ENCODE data around the gene CHCHD5. TPM values are rescaled to one million over a fixed set of nuclear protein-coding genes. Genes with fewer than 3 reads are reported as not detected.
"Not testable (repeated sequence)": the region's sequence is repeated elsewhere in the genome, so short reads cannot be mapped to it uniquely, and the experiment has no call there.

CHCHD5 gene
- total RNA-seq, 1 donor from 2014 or later, result 30.7 TPM

DNA sequence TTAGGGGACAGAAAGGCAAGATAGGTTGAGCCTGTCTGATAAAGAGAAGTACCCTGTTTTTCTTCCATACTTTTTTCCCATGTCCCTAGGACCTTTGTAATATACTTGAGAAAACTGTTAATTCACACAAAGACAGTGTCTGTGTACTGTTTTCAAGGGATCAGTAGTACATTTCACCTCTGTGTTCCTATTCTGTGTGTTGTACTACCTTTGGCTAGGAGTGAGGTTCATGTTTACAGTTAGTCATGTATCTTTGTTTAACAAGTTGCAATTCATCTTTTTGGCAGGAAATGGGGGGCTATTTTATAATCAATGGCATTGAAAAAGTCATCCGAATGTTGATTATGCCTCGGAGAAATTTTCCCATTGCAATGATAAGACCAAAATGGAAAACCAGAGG lies 35.4 kb upstream of the CHCHD5 start:
- no peak for DNase-seq (ENCODE audit: extremely low spot score in 2 of 2)
- intact Hi-C loops (cut with DNase I), result no loop called here
- Histone ChIP-seq H3K4me1 (peaks cover 3% of the 10 kb centered on the region), H3K27me3 (no peaks in the 10 kb centered on the region), H3K27ac (no peak overlapping the region), H3K9me3 (no peaks in the 10 kb centered on the region), H3K36me3 (peaks cover 0 to 56% of the 10 kb centered on the region in 2 donors), H3K4me3 (no peak overlapping the region)
- TF ChIP-seq POLR2A (IDR thresholded peaks at IDR 0.05) (no peak), POLR2AphosphoS5 (IDR thresholded peaks at IDR 0.05; ENCODE audit: insufficient read depth in 1 of 2, low read depth in 1 of 2) (no peak)
- TF ChIP-seq, protein P1, sequence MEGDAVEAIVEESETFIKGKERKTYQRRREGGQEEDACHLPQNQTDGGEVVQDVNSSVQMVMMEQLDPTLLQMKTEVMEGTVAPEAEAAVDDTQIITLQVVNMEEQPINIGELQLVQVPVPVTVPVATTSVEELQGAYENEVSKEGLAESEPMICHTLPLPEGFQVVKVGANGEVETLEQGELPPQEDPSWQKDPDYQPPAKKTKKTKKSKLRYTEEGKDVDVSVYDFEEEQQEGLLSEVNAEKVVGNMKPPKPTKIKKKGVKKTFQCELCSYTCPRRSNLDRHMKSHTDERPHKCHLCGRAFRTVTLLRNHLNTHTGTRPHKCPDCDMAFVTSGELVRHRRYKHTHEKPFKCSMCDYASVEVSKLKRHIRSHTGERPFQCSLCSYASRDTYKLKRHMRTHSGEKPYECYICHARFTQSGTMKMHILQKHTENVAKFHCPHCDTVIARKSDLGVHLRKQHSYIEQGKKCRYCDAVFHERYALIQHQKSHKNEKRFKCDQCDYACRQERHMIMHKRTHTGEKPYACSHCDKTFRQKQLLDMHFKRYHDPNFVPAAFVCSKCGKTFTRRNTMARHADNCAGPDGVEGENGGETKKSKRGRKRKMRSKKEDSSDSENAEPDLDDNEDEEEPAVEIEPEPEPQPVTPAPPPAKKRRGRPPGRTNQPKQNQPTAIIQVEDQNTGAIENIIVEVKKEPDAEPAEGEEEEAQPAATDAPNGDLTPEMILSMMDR (IDR thresholded peaks at IDR 0.05), result no peak

DNA sequence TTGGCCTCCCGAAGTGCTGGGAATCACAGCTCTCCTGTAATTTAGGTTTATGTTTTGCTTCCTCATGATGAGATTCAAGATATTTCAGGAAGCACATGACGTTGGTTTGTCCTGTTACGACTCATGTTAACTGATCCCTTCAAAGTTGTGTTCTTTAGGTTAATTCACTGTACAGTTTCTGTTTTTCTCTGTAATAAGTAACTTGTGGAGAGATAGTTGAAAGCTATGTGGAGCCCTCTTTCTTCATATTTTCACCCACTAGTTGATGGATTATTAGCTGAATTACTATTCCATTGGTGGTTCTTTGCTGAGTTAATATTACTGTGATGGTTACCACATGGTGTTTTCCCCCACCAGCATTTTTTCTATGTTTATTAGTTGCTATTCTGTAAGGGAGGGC lies 18.3 kb upstream of the CHCHD5 start:
- H3K9me3 ChIP-seq, result no peaks in the 10 kb centered on the region
- no peak for DNase-seq (ENCODE audit: extremely low spot score in 2 of 2)
- no peaks in the 10 kb centered on the region for H3K27me3 ChIP-seq
- H3K4me3 ChIP-seq, result no peak overlapping the region
- no peaks in the 10 kb centered on the region for H3K4me1 ChIP-seq
- TF ChIP-seq POLR2A (IDR thresholded peaks at IDR 0.05), result no peak
- TF ChIP-seq, protein P1 (IDR thresholded peaks at IDR 0.05), result no peak
- TF ChIP-seq POLR2AphosphoS5 (IDR thresholded peaks at IDR 0.05; ENCODE audit: insufficient read depth in 1 of 2, low read depth in 1 of 2), result no peak
- peaks cover 7 to 75% of the 10 kb centered on the region in 2 donors for H3K36me3 ChIP-seq
- intact Hi-C loops (cut with DNase I), result no loop called here
- no peak overlapping the region for H3K27ac ChIP-seq

DNA sequence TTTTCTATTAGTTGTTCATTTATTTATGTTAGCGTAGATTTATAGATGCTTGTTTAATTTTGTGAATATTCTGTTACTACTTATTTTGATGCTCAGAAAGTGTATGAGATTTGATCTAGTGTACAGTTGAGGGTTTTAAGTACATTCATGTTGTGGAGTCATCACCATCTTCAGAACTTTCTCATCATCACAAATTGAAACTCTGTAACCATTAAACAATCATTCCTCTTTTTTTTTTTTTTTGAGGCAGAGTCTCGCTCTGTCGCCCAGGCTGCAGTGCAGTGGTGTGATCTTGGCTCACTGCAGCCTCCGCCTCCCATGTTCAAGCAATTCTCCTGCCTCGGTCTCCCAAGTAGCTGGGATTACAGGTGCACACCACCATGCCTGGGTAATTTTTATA lies 17.9 kb upstream of the CHCHD5 start:
- H3K4me3 ChIP-seq; H3K27me3 ChIP-seq; intact Hi-C loops (cut with DNase I); H3K27ac ChIP-seq; H3K4me1 ChIP-seq; H3K9me3 ChIP-seq; DNase-seq (ENCODE audit: extremely low spot score in 2 of 2): not testable (repeated sequence)
- peaks cover 7 to 74% of the 10 kb centered on the region in 2 donors for H3K36me3 ChIP-seq

- no peaks in the 10 kb centered on the region for H3K9me3 ChIP-seq
- H3K4me3 ChIP-seq, result no peak overlapping the region
- TF ChIP-seq POLR2A (IDR thresholded peaks at IDR 0.05) (no peak), POLR2AphosphoS5 (IDR thresholded peaks at IDR 0.05; ENCODE audit: insufficient read depth in 1 of 2, low read depth in 1 of 2) (no peak)
- TF ChIP-seq, protein P1 (IDR thresholded peaks at IDR 0.05), result no peak
- DNase-seq (ENCODE audit: extremely low spot score in 2 of 2), result no peak
- H3K36me3 ChIP-seq, result peaks cover 7 to 81% of the 10 kb centered on the region in 2 donors
- no peaks in the 10 kb centered on the region for H3K4me1 ChIP-seq
- H3K27me3 ChIP-seq, result no peaks in the 10 kb centered on the region
- H3K27ac ChIP-seq, result no peak overlapping the region
- intact Hi-C loops (cut with DNase I), result no loop called here
Observed at GRCh38 chr2:112572005-112572404, 12.4 kb upstream of the CHCHD5 start.

DNA sequence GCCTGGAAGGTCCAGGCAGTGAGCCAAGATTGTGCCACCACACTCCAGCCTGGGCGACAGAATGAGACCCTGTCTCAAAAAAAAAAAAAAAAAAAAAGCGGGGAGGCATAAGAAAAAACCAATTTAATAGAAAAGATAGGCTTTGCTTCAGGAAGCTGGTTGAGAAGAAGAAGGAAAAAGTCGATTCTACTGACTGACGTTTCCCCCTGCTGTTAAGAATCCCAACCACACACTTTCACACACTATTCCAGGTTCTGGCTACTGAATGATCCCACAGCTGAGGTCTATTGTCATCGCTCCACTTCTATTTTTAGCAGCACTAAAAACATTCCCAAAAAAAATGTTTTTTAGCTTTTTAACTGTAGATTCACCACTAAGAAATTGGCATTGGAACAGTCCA lies 6.7 kb upstream of the CHCHD5 start:
- H3K27me3 ChIP-seq, result no peaks in the 10 kb centered on the region
- DNase-seq (ENCODE audit: extremely low spot score in 2 of 2), result no peak
- TF ChIP-seq POLR2AphosphoS5 (IDR thresholded peaks at IDR 0.05; ENCODE audit: insufficient read depth in 1 of 2, low read depth in 1 of 2) (no peak), POLR2A (IDR thresholded peaks at IDR 0.05) (no peak)
- TF ChIP-seq, protein P1 (IDR thresholded peaks at IDR 0.05), result no peak
- H3K4me3 ChIP-seq, result no peak overlapping the region
- intact Hi-C loops (cut with DNase I), result no loop called here
- peaks cover 2% of the 10 kb centered on the region for H3K4me1 ChIP-seq
- no peak overlapping the region for H3K27ac ChIP-seq
- H3K9me3 ChIP-seq, result no peaks in the 10 kb centered on the region
- peaks cover 0 to 31% of the 10 kb centered on the region in 2 donors for H3K36me3 ChIP-seq

DNA sequence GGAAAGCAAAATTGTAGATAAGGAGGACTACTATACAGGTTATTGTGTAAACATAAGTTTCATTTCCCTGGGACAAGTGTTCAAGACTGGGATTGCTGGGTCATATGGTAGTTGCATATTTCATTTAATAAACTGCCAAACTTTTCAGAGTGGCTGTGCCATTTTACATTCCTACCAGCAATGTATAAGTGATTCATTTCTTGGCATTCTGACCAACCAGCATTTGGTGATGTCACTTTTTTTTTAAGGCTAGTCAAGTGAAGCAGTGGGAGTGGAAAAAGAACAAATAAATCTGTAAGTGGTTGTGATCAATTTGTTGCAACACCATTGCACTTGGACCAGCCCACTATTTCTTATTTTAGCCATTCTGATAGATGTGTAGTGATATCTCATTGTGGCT lies 5.2 kb upstream of the CHCHD5 start:
- intact Hi-C loops (cut with DNase I), result no loop called here
- H3K9me3 ChIP-seq, result no peaks in the 10 kb centered on the region

More for the DNA sequence above, 5.2 kb upstream of the CHCHD5 start:
- Histone ChIP-seq H3K36me3 (peaks cover 0 to 18% of the 10 kb centered on the region in 2 donors), H3K27ac (no peak overlapping the region), H3K27me3 (no peaks in the 10 kb centered on the region), H3K4me1 (peaks cover 15% of the 10 kb centered on the region), H3K4me3 (no peak overlapping the region)
- DNase-seq (ENCODE audit: extremely low spot score in 2 of 2), result no peak
- TF ChIP-seq POLR2AphosphoS5 (IDR thresholded peaks at IDR 0.05; ENCODE audit: insufficient read depth in 1 of 2, low read depth in 1 of 2) (no peak), POLR2A (IDR thresholded peaks at IDR 0.05) (no peak)
- TF ChIP-seq, protein P1 (IDR thresholded peaks at IDR 0.05), result no peak

Data from vagina (tissue), 2 donors.